Measurements from ENCODE around the gene NFS1.
A peak's percentile ranks its signal among the peaks of the same experiment; 100 is the strongest.

NFS1 gene

GRCh38 chr20:35644806-35645205, 54.3 kb downstream of the NFS1 start:
- no peak for DNase-seq (ENCODE audit: low read depth in 1 of 2, low spot score in 1 of 2)

DNA sequence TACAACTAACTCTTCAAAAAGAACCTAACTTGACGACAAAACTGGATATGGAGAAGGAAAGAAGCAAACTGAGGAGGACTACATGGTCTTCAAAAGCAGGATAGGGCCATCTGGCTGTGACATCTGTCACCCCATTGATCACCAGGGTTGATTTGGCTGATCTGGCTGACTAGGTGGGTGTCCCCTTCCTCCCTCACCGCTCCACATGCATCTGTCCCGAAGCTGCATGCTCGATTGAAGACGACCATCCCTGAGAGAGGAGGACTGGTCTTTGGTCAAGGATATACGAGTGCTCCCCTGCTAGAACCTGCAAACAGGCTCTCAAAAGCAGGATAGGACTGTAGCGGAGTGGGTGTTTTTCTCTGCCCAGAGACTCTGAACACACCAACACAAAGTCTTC, 56.1 kb downstream of the NFS1 start:
- DNase-seq (ENCODE audit: low read depth in 1 of 2, low spot score in 1 of 2) = no peak

DNA sequence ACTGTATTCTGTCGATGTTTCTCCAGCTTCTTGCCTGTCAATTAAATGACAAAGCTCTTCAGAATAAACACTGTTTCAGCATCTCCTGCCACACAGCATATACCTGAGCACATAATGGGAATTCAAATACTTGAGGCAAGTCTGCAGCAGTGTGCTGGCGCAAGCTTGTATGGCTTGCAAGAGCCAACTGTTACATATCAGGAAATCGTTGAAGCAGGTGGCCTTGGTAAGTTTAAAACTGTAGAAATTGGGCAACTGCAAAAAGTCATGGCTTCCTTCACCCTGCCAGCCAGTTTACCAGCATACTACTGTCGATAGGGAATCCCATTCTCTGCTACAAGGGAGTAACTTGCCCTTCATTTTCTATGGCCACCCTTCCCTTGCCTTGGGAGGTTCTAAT, 57.4 kb downstream of the NFS1 start:
- DNase-seq (ENCODE audit: low read depth in 1 of 2, low spot score in 1 of 2) = no peak

- no peak for DNase-seq (ENCODE audit: low read depth in 1 of 2, low spot score in 1 of 2)
Observed at GRCh38 chr20:35640724-35641123, 58.4 kb downstream of the NFS1 start.

DNA sequence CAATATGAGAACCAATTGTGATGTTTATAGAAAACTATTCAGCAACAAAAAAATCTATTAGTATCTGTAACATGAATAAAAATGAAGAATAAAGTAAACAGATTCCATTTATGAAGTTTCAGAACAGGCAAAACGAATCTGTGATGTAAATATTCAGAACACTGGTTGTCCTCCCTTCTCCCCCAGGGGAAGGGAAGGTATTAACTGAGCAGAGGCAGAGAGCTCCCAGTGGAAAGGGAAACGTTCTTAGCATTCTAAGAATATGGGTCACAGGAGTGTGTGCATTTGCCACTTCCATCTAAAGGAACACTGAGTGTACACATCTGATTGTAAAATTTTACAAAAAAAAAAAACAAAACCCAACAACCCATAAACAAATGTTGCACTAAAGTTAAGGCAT, 60.4 kb downstream of the NFS1 start:
- no peak for DNase-seq (ENCODE audit: low read depth in 1 of 2, low spot score in 1 of 2)

GRCh38 chr20:35637276-35637675, 61.9 kb downstream of the NFS1 start:
- DNase-seq (ENCODE audit: low read depth in 1 of 2, low spot score in 1 of 2) = no peak

GRCh38 chr20:35636095-35636494, 63.1 kb downstream of the NFS1 start:
- DNase-seq (ENCODE audit: low read depth in 1 of 2, low spot score in 1 of 2) = no peak

DNA sequence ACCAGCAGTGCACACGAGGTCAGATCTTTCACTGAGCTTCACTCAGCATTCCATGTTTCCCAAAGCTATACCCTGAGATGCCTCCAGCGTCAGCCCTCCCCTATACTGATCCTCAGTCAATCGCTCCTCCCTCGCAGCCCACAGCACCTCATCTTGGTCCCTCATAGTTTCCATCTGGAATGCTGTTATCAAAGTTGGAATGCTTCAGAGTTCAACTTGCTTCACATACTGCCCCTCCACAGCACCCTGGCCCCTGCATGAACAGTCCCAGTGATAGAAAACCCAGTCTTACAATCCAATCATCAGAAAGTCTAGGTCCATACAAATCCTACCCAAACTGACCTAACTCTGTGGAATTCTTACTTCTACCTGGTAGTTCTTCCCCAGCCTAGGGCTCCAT, 63.5 kb downstream of the NFS1 start:
- no peak for DNase-seq (ENCODE audit: low read depth in 1 of 2, low spot score in 1 of 2)

GRCh38 chr20:35632539-35633115, 66.5 kb downstream of the NFS1 start:
- no peak for DNase-seq (ENCODE audit: low read depth in 1 of 2, low spot score in 1 of 2)

DNA sequence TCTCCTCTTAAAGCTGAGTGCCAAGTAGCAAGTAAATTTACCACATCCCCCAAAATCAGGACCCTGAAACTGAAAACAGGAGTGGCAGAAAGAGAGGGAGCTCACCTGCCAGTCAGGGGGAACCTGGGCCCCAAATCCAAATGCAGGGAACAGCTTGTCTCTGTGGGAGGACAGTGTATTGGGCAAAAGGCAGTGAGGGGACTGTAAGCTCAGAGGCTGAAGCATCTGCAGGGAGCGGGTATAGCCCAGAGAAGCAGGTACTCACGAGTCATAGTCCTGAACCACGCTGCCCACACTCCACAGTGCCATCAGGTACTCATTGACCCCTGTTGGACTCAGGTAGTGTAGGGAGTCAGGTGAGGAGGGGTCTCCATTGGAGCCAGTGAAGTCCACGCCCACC, 68.5 kb downstream of the NFS1 start:
- no peak for DNase-seq (ENCODE audit: low read depth in 1 of 2, low spot score in 1 of 2)

DNA sequence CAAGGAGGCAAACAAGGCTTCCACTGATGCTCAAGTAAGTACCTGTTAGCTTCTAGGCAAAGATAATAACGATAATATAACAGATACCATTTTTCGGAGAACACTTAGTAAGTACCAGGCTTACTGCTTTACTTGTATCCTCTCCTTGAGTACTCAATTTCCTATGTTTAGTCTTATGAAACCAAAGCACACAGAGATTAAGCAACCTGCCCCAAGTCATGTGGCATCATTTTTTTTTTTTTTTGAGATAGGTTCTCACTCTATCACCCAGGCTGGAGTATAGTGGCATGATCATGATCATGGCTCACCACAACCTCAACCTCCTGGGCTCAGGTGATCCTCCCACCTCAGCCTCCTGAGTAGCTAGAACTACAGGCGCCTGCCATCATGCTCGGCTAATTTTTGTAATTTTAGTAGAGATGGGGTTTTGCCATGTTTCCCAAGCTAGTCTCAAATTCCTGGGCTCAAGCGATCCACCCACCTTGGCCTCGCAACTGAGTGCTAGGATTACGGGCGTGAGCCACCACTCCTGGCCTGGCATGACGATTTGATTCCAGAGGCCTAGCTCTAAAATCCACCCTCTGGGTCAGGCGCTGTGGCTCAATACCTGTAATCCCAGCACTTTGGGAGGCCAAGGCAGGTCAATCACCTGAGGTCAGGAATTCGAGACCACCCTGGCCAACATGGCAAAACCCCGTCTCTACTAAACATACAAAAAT, 69.6 kb downstream of the NFS1 start:
- DNase-seq (ENCODE audit: low read depth in 1 of 2, low spot score in 1 of 2) = no peak

DNA sequence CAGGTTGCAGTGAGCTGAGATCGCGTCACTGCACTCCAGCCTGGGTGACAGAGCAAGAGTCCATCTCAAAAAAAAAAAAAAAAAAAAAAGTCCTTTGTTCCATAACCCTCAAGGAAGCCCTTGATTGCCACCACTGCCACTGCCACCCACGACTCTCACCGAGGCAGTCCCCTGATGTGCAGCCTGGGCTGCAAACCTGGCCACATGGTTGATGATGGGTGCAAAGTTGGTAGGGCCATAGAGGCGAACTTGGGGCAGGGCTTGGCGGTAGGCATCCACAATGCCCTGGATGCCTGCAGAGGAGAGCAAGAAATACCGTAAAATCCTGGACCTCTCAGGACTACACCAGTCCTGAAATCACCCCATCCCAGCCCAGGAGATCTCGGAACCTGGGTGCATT, 72.0 kb downstream of the NFS1 start:
- DNase-seq (ENCODE audit: low read depth in 1 of 2, low spot score in 1 of 2) = no peak

GRCh38 chr20:35626386-35627001, 72.7 kb downstream of the NFS1 start:
- DNase-seq (ENCODE audit: low read depth in 1 of 2, low spot score in 1 of 2) = no peak

DNA sequence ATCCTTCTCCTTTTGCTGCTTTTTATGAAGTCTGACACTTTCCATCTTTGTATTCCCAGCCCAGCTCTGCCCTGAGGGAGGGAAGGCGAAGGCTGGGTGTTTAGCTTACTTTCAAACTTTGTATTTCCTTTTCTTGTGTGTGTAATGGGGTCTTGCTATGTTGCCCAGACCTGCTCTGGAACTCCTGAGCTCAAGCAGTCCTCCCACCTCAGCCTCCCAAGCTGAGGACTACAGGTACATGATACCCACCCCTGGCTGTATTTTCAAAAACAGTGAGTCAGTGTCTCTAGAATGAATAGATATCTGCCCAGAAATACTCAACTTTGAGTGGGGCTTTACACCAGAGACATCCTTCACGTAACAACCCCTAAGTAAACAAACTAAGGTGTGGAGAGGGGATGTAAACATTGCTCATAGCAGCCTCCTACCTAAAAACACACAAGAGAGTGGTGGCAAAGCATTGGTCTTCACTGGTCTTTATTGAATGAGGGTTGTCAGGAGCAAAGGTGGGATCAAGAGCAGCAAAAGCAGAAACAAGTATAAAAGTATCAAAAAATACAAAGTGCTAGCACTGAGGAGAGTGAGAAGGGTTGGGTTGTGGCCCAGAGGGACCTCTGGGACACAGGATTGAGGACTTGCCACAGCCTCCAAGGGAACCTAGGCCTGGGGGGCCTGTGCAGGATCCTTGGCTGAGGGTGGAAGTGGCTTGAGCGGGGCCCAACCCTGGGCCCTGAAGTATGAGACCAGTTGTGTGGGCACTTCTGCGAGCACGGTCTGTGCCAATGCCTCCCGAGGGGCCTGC, 73.4 kb downstream of the NFS1 start:
- DNase-seq (ENCODE audit: low read depth in 1 of 2, low spot score in 1 of 2) = no peak

- no peak for DNase-seq (ENCODE audit: low read depth in 1 of 2, low spot score in 1 of 2)
Observed at GRCh38 chr20:35621560-35621946, 77.6 kb downstream of the NFS1 start.

GRCh38 chr20:35620818-35621559, 78.2 kb downstream of the NFS1 start:
- no peak for DNase-seq (ENCODE audit: low read depth in 1 of 2, low spot score in 1 of 2)

DNA sequence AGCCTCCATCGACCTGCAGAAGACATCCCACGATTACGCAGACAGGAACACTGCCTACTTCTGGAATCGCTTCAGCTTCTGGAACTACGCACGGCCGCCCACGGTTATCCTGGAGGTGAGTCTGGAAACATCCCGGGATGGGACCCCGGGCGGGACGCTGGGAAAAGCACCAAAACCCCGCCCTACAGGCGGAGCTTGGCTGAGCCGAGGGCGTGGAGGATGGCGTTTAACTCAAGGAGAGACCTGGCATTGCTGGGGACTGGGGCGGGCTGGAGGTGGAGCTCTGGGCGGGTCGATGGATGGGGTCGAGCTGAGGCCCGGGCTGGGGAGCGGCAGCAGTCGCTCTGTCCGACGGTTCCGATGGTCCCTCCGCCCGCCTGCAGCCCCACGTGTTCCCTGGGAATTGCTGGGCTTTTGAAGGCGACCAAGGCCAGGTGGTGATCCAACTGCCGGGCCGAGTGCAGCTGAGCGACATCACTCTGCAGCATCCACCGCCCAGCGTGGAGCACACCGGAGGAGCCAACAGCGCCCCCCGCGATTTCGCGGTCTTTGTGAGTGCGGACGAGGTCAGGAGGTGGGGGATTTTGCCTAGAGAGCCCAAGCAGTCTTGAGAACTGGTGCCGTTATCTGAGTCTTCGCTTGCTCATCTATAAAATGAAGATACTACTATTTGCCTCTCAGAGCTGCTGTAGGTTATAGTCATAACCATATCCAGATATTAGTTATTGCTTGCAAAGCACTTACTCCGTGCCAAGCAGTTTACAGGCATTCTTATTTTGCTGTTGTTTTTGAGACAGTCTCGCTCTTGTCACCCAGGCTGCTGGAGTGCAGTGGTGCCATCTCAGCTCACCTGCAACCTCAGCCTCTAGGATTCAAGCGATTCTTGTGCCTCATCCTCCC, 79.7 kb downstream of the NFS1 start:
- DNase-seq (ENCODE audit: low read depth in 1 of 2, low spot score in 1 of 2) = peak; percentile 59 to 60

GRCh38 chr20:35618263-35619131, 80.7 kb downstream of the NFS1 start:
- DNase-seq (ENCODE audit: low read depth in 1 of 2, low spot score in 1 of 2) = no peak
